Esophagus (tissue), 2 donors: ENCODE results near the gene ZP3. TPM values are rescaled to one million over a fixed set of nuclear protein-coding genes. Genes with fewer than 3 reads are reported as not detected.

Experiments
- polyA plus RNA-seq, 2 donors: library from polyadenylated mRNA; stranded (reverse); fragments of 200-250 nt; gene quantifications; one replicate each; pipeline ENCODE4 v1.2.3, GENCODE V29; 2013
- donor health status: healthy with polysubstance abuse.
- donor health status: Bipolar disorder and iron deficiency.

Gene ZP3
- polyA plus RNA-seq, 2 donors = 4.3 to 6.9 TPM

Other genes starting within 250 kb of the ZP3 start
- gene SRRM3, start 223.1 kb upstream of the ZP3 start, polyA plus RNA-seq = 10 to 100 TPM; 10.4 to 23.6 TPM
- gene HSPB1, start 122.3 kb upstream of the ZP3 start, polyA plus RNA-seq = 1,000 to 10,000 TPM; 4,444 to 4,845 TPM
- gene YWHAG, start 66.0 kb upstream of the ZP3 start, polyA plus RNA-seq = 10 to 100 TPM; 35.2 to 53.3 TPM
- under 1 TPM; 0.59 to 0.88 TPM for gene SSC4D, start 15.3 kb upstream of the ZP3 start, polyA plus RNA-seq
- 100 to 1,000 TPM in 1 of 2 donors, 10 to 100 TPM in 1; 46.2 to 171 TPM for gene DTX2, start 36.8 kb downstream of the ZP3 start, polyA plus RNA-seq
- gene UPK3B, start 85.6 kb downstream of the ZP3 start, polyA plus RNA-seq = 10 to 100 TPM; 16.7 to 63.9 TPM
- gene SPDYE16, start 118.3 kb downstream of the ZP3 start, polyA plus RNA-seq = under 1 TPM; 0.05 to 0.08 TPM
- gene POMZP3, start 202.3 kb downstream of the ZP3 start, polyA plus RNA-seq = 1 to 10 TPM; 4.5 to 8.3 TPM